Vagina (tissue), 2 donors: Measurements from ENCODE around the gene SLC25A15. TPM values are rescaled to one million over a fixed set of nuclear protein-coding genes. Genes with fewer than 3 reads are reported as not detected.

Experiments
- DNase-seq, 2 donors: peaks; one replicate each; pipeline ENCODE4 v3.0.0-alpha.2; 2017; ENCODE audit errors: extremely low spot score in 2 of 2
- H3K27ac ChIP-seq: fragments of 200-600 bp; sonication (generic); one replicate; pipeline ENCODE4 v1.5.1; 2019
- H3K27me3 ChIP-seq: fragments of 200-600 bp; sonication (generic); one replicate; pipeline ENCODE4 v1.5.1; 2019
- H3K36me3 ChIP-seq, 2 donors: fragments of 200-600 bp; sonication (generic); one replicate each; pipeline ENCODE4 v1.5.1; 2017 to 2019
- H3K4me1 ChIP-seq: fragments of 200-600 bp; sonication (generic); one replicate; pipeline ENCODE4 v1.5.1; 2019
- H3K4me3 ChIP-seq, 2 donors: fragments of 200-600 bp; sonication (generic); 1 replicate in 1 of 2; 2 replicates in 1 of 2; pipeline ENCODE4 v1.5.1; 2016 to 2019
- H3K9me3 ChIP-seq: fragments of 200-600 bp; sonication (generic); one replicate; pipeline ENCODE4 v1.5.1; 2019
- POLR2A ChIP-seq, 2 donors: fragments of 450-650 bp; IDR thresholded peaks; one replicate each; pipeline ENCODE4 v1.6.1; 2017; ENCODE audit warnings: antibody characterized with exemption in 2 of 2, mild to moderate bottlenecking in 2 of 2, moderate library complexity in 2 of 2
- POLR2AphosphoS5 ChIP-seq, 2 donors: sonication (generic); formaldehyde crosslinking; IDR thresholded peaks; one replicate each; pipeline ENCODE4 v1.9.0; 2017; ENCODE audit warnings: antibody characterized with exemption in 2 of 2, mild to moderate bottlenecking in 2 of 2, low read depth in 1 of 2; ENCODE audit not compliant: insufficient read depth in 1 of 2
- intact Hi-C: fragments of 100-400 bp; cut with DNase I; formaldehyde crosslinking; loops from one replicate; pipeline ENCODE4 v1.15.1; 2023
- total RNA-seq: library from RNA; depleted of rRNA; stranded (reverse); fragments of >200 nt; gene quantifications from one replicate; pipeline ENCODE4 v1.2.3, GENCODE V29; 2016
- TF ChIP-seq, protein P1 (sequence below), 3 experiments: fragments of 450-650 bp in 2 of 3; fragments of 200-600 bp in 1 of 3; sonication (generic) in 1 of 3; IDR thresholded peaks; one replicate each; pipeline ENCODE4 v1.5.1; 2017 to 2019; ENCODE audit warnings: antibody characterized with exemption in 3 of 3, mild to moderate bottlenecking in 2 of 3, moderate library complexity in 2 of 3

The SLC25A15 gene
- total RNA-seq, 1 donor from 2014 or later, result 7.1 TPM

DNA sequence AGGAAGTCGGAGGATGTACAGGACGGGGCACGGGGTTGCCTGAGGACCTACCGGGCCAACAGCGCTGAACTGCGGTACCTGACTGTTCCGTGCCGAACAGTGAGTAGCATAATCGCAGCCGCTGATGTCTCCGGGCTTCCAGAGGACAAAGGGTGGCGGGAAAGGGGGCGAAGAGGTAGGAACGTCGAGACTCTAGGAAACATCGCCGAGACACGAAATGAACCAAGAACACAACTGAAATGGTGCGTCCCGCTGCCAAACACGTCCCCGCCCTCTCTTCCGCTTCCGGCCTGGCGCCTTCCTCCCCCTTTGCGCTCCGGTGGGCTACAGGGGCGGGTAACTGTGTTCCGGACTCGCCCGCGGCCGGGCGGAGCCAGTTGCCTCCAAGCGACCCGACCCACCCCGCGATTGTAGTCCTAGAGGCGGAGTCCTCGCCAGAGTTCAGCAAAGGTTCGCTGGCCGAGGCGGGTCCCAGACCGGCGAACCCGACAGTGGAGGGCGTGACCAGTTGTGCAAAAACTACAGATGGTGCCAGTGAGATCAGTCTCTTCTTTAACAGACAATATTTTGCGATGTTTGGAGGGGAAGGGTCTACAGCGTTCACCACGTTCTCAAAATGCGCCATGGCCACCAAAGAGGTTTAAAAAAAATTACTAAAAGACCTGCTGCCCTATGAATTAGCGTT, 18.3 kb upstream of the SLC25A15 start, which contains the start of gene MRPS31:
Gene MRPS31 (minus strand): TSS at position 257 of the 685 bp plus-strand sequence. CDS start 54 bp downstream, at position 203.
- peak within 1 kb of the TSS; percentile 78 for H3K27ac ChIP-seq
- H3K4me1 ChIP-seq, result no peaks in the 10 kb centered on the region
- H3K9me3 ChIP-seq, result no peaks in the 10 kb centered on the region
- no peaks in the 10 kb centered on the region for H3K27me3 ChIP-seq
- H3K4me3 ChIP-seq, result peak within 1 kb of the TSS; percentile 63 to 66
- intact Hi-C loops, result no loop called here
- TF ChIP-seq, protein P1, sequence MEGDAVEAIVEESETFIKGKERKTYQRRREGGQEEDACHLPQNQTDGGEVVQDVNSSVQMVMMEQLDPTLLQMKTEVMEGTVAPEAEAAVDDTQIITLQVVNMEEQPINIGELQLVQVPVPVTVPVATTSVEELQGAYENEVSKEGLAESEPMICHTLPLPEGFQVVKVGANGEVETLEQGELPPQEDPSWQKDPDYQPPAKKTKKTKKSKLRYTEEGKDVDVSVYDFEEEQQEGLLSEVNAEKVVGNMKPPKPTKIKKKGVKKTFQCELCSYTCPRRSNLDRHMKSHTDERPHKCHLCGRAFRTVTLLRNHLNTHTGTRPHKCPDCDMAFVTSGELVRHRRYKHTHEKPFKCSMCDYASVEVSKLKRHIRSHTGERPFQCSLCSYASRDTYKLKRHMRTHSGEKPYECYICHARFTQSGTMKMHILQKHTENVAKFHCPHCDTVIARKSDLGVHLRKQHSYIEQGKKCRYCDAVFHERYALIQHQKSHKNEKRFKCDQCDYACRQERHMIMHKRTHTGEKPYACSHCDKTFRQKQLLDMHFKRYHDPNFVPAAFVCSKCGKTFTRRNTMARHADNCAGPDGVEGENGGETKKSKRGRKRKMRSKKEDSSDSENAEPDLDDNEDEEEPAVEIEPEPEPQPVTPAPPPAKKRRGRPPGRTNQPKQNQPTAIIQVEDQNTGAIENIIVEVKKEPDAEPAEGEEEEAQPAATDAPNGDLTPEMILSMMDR (IDR thresholded peaks at IDR 0.05), result peak in 1 of 3 experiments; percentile 17
- TF ChIP-seq POLR2AphosphoS5 (IDR thresholded peaks at IDR 0.05; ENCODE audit: insufficient read depth in 1 of 2, low read depth in 1 of 2) (peak; percentile 81 to 91), POLR2A (IDR thresholded peaks at IDR 0.05) (peak in 1 of 2 donors; percentile 5)
- no peaks in the 10 kb centered on the region for H3K36me3 ChIP-seq
- peak in 1 of 2 donors; percentile 94 for DNase-seq

DNA sequence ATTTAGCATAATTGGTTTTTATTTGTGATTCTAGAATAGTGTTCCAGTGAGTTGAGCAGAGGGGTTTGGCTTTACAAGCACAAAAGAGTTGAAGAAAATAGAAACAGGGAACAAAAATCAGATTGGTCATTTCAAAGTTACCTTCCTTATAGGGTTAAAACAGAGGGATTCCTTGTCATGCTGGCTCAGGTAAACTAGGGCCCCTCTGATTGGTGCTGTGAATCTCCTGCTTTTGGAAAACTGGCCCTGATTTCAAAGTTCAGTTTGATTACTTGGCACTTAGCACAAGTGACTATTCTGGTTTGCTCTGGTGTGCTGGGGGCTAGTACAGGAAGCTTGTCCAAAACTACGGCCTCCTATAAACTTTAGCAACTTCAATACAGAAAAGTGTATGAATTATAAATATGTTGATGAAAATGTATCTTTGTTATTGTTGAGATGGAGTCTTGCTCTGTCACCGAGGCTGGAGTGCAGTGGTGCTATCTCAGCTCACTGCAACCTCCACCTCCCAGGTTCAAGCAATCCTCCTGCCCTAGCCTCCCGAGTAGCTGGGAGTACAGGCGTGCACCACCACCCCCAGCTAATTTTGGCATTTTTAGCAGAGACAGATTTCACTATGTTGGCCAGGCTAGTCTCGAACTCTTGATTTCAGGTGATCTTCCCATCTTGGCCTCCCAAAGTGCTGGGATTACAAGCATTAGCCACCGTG, 16.5 kb upstream of the SLC25A15 start:
- H3K36me3 ChIP-seq, result no peaks in the 10 kb centered on the region
- no peaks in the 10 kb centered on the region for H3K27me3 ChIP-seq
- intact Hi-C loops, result no loop called here
- H3K27ac ChIP-seq, result no peak overlapping the region
- no peak overlapping the region for H3K4me3 ChIP-seq
- H3K4me1 ChIP-seq, result peaks cover 5% of the 10 kb centered on the region
- TF ChIP-seq, protein P1 (IDR thresholded peaks at IDR 0.05), result no peak
- TF ChIP-seq POLR2AphosphoS5 (IDR thresholded peaks at IDR 0.05; ENCODE audit: insufficient read depth in 1 of 2, low read depth in 1 of 2) (no peak), POLR2A (IDR thresholded peaks at IDR 0.05) (no peak)
- H3K9me3 ChIP-seq, result no peaks in the 10 kb centered on the region
- no peak for DNase-seq

DNA sequence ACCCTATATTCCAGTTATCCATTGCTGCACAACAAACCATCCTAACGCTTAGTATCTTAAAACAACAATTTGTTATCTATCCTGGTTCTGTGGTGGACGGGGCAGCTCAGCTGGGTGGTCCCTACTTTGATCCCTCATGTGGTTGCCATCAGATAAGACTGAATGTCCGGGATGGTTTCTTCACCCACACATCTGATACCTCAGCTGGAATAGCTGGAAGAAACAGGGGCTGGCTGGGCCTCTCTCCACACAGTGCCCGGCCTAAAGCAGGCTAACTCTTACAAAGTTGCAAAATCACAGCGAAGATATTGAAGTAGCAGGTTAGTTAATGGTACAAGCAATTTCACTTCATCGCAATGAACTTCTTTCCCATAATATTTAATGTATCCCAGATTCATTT, 14.7 kb upstream of the SLC25A15 start:
- Histone ChIP-seq H3K36me3 (no peaks in the 10 kb centered on the region), H3K27me3 (no peaks in the 10 kb centered on the region), H3K9me3 (no peaks in the 10 kb centered on the region), H3K4me3 (no peak overlapping the region), H3K4me1 (peaks cover 5% of the 10 kb centered on the region), H3K27ac (no peak overlapping the region)
- TF ChIP-seq, protein P1 (IDR thresholded peaks at IDR 0.05), result no peak
- TF ChIP-seq POLR2AphosphoS5 (IDR thresholded peaks at IDR 0.05; ENCODE audit: insufficient read depth in 1 of 2, low read depth in 1 of 2), result no peak
- TF ChIP-seq POLR2A (IDR thresholded peaks at IDR 0.05), result no peak
- intact Hi-C loops, result no loop called here
- DNase-seq, result no peak

DNA sequence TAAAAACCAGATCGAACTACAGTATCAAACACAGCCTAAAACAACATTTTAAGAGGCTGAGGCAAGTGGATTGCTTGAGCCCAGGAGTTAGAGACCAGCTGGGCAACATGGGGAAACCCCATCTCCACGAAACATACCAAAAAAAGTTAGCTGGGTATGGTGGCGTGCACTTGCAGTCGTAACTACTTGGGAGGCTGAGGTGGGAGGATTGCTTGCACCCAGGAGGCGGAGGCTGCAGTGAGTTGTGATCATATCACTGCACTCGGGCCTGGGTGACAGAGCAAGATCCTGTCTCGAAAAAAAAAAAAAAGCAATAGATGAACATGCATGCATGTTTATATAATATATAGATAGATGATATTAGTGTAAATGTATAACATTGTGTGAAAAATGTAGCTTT, 13.2 kb upstream of the SLC25A15 start:
- Histone ChIP-seq H3K36me3 (no peaks in the 10 kb centered on the region), H3K27ac (no peak overlapping the region)
- intact Hi-C loops, result no loop called here

More for the DNA sequence above, 13.2 kb upstream of the SLC25A15 start:
- TF ChIP-seq, protein P1 (IDR thresholded peaks at IDR 0.05), result no peak
- Histone ChIP-seq H3K27me3 (no peaks in the 10 kb centered on the region), H3K9me3 (no peaks in the 10 kb centered on the region), H3K4me3 (no peak overlapping the region), H3K4me1 (peaks cover 5% of the 10 kb centered on the region)
- no peak for DNase-seq
